Astrocyte of the spinal cord (primary cell): ENCODE data around the gene FAM234B.

Experiments
- DNase-seq: peaks from one replicate; pipeline ENCODE4 v3.0.0; 2011; ENCODE audit warnings: low read depth, low spot score
- H3K4me3 ChIP-seq: 2 replicates; pipeline ENCODE4 v1.5.1; 2011; ENCODE audit warnings: low read depth, mild to moderate bottlenecking, low read length, moderate library complexity
- CTCF ChIP-seq: IDR thresholded peaks from 2 replicates; pipeline ENCODE4 v1.5.1; 2012; ENCODE audit warnings: low read depth, mild to moderate bottlenecking, low read length, inconsistent platforms
- in situ Hi-C: cut with HindIII; loops from 2 replicates; pipeline ENCODE4 v1.10.0; 2017; ENCODE audit warnings: low sequenced_read_pairs

FAM234B gene

GRCh38 chr12:13038491-13039161 is 5.6 kb upstream of the FAM234B start:
- H3K4me3 ChIP-seq: no peak overlapping the region
- peak; percentile 74 for DNase-seq
- no peak for TF ChIP-seq CTCF
- in situ Hi-C loops: no loop called here

- H3K4me3 ChIP-seq: no peak overlapping the region
- in situ Hi-C loops: no loop called here
- DNase-seq: no peak
- no peak for TF ChIP-seq CTCF
Observed at GRCh38 chr12:13039328-13039956, 4.7 kb upstream of the FAM234B start.

DNA sequence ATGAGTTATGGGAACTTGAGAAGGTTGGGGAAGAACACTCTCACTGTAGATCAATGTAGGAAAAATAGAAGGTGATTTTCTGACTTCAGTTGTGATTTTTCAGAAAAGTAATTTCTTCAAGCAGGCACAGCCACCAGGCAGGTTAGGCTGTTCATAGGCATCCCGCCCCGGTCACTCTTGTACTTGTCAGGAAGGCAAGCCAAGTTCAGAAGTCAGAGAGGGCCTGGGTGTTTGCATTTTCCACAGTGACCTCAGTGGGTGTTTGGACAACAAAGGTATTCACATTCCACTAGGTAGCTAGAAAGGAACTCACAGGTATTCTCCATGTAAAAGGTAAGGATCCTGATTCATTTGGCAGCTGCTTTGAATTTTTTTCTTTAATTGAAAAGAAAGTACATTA is 3.0 kb upstream of the FAM234B start:
- DNase-seq: no peak
- in situ Hi-C loops: no loop called here
- no peak overlapping the region for H3K4me3 ChIP-seq
- TF ChIP-seq CTCF: no peak

GRCh38 chr12:13042666-13043230 is 1.4 kb upstream of the FAM234B start:
- H3K4me3 ChIP-seq: no peak overlapping the region
- in situ Hi-C loops: no loop called here
- no peak for TF ChIP-seq CTCF
- no peak for DNase-seq

DNA sequence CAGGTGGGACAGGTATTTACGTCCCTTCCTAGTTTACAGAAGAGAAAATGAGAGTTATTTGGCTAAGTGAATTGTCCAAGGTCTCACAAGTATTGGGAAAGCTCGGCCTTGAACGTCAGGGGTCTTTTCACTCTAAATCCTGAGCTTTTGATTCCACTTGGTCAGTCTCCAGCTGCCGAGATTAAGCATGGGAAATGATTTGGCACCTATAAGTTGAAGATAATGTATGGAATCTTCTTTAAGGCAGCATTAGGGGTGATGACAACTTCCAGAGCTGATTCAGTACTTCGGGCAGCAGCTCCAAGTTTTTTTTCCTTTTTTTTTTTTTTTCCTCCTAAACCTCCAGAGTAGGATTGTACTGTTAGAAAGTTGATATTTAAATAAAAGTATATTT is 722 bp downstream of the FAM234B start:
- DNase-seq: peak; percentile 10
- TF ChIP-seq CTCF: no peak
- peak overlapping the region; percentile 89 for H3K4me3 ChIP-seq
- in situ Hi-C loops: no loop called here

DNA sequence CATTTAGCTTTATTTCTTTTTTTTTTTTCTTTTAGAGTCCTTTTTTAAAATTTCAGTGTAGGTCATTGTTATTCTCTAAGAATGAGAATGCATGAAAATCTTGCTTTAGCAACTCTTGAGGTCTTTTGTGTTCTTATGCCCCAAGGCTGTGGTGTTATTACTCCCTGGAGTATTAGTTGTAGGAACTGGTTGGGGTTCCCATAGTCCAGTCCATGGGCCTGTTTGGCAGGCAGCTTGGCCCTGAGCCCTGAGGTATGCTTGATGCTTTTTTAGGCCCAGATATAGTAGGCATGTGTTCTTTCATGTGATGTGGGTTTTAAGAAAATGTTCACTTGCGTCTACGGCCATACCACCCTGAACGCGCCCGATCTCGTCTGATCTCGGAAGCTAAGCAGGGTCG is 1.6 kb downstream of the FAM234B start:
- DNase-seq: no peak
- TF ChIP-seq CTCF: no peak
- in situ Hi-C loops: no loop called here

More for the DNA sequence above, 1.6 kb downstream of the FAM234B start:
- no peak overlapping the region for H3K4me3 ChIP-seq
